Thyroid gland (tissue), 4 donors: Measurements from ENCODE around the gene CCDC68. TPM values are rescaled to one million over a fixed set of nuclear protein-coding genes. Genes with fewer than 3 reads are reported as not detected.

Source experiments
- DNase-seq, 2 donors: peaks; one replicate each; pipeline ENCODE4 v3.0.0-alpha.2; 2019
- H3K27ac ChIP-seq, 3 donors: fragments of 200-600 bp; sonication (generic); 1 replicate in 2 of 3; 2 replicates in 1 of 3; pipeline ENCODE4 v1.5.1; 2016 to 2019; ENCODE audit warnings: mild to moderate bottlenecking in 1 of 3, moderate library complexity in 1 of 3
- H3K27me3 ChIP-seq: fragments of 200-600 bp; sonication (generic); one replicate; pipeline ENCODE4 v1.5.1; 2019
- H3K36me3 ChIP-seq, 2 donors: fragments of 200-600 bp; sonication (generic); one replicate each; pipeline ENCODE4 v1.5.1; 2016 to 2019
- H3K4me1 ChIP-seq, 2 donors: fragments of 200-600 bp; sonication (generic); one replicate each; pipeline ENCODE4 v1.5.1; 2017 to 2019
- H3K4me3 ChIP-seq, 3 donors: fragments of 200-600 bp; sonication (generic); replicated peaks in 1 of 3; 1 replicate in 2 of 3; 2 replicates in 1 of 3; pipeline ENCODE4 v1.5.1; 2016; ENCODE audit warnings: mild to moderate bottlenecking in 1 of 3
- H3K9me3 ChIP-seq: fragments of 200-600 bp; sonication (generic); one replicate; pipeline ENCODE4 v1.5.1; 2017
- POLR2A ChIP-seq, 2 donors: fragments of 450-650 bp; IDR thresholded peaks; one replicate each; pipeline ENCODE4 v1.6.1; 2017; ENCODE audit warnings: antibody characterized with exemption in 2 of 2, mild to moderate bottlenecking in 2 of 2, moderate library complexity in 1 of 2
- WGBS, 2 donors: methylation state at CpG; one replicate each; pipeline ENCODE4 v1.1.5; 2017; 5-methylcytosine and 5-hydroxymethylcytosine counted together
- intact Hi-C: fragments of 100-400 bp; cut with DNase I; formaldehyde crosslinking; loops from one replicate; pipeline ENCODE4 v1.15.1; 2023
- total RNA-seq, 4 donors: library from RNA; depleted of rRNA; stranded (reverse); fragments of >200 nt; gene quantifications; one replicate each; pipeline ENCODE4 v1.2.3, GENCODE V29; 2016
- TF ChIP-seq, protein P1 (sequence below), 6 experiments: fragments of 200-600 bp in 3 of 6; fragments of 450-650 bp in 3 of 6; sonication (generic) in 3 of 6; IDR thresholded peaks; one replicate each; pipeline ENCODE4 v1.5.1; 2016 to 2019; ENCODE audit warnings: antibody characterized with exemption in 6 of 6, mild to moderate bottlenecking in 2 of 6, inconsistent platforms in 1 of 6, moderate library complexity in 1 of 6

CCDC68 gene
- total RNA-seq, 4 donors from 2014 or later, result 1.4 to 16.2 (median 3.4) TPM

DNA sequence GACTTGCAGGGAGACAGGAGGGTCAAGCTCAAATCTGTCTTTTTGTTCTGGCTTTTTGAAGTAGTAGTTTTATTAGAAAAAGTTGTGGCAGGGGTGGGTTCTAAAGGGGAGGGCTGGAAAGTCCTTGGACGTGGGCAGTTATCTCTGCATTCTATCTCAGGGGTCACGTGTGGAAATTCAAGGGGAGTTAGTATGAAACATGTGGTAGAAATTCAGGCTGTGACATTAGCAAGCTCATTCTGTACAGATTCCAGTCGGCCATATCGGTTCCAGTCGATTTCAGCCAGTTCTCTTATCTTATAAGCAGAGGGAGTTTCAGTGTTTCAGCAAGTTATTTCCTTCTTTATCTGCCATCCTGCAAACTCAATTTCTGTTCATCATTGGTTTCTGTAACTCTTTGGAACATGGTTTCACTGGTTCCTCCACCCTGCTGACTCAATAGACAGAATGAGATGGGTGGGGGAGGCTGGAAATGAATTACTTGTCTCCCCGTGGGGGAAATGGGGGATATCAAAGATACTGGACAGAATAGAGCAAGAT lies 78.0 kb downstream of the CCDC68 start:
- TF ChIP-seq POLR2A (IDR thresholded peaks at IDR 0.05), result no peak
- TF ChIP-seq, protein P1, sequence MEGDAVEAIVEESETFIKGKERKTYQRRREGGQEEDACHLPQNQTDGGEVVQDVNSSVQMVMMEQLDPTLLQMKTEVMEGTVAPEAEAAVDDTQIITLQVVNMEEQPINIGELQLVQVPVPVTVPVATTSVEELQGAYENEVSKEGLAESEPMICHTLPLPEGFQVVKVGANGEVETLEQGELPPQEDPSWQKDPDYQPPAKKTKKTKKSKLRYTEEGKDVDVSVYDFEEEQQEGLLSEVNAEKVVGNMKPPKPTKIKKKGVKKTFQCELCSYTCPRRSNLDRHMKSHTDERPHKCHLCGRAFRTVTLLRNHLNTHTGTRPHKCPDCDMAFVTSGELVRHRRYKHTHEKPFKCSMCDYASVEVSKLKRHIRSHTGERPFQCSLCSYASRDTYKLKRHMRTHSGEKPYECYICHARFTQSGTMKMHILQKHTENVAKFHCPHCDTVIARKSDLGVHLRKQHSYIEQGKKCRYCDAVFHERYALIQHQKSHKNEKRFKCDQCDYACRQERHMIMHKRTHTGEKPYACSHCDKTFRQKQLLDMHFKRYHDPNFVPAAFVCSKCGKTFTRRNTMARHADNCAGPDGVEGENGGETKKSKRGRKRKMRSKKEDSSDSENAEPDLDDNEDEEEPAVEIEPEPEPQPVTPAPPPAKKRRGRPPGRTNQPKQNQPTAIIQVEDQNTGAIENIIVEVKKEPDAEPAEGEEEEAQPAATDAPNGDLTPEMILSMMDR (IDR thresholded peaks at IDR 0.05), result no peak
- Histone ChIP-seq H3K36me3 (no peaks in the 10 kb centered on the region), H3K4me1 (no peaks in the 10 kb centered on the region), H3K27me3 (no peaks in the 10 kb centered on the region), H3K27ac (no peak overlapping the region), H3K9me3 (no peaks in the 10 kb centered on the region), H3K4me3 (no peak overlapping the region)
- DNase-seq, result no peak
- WGBS, 2 donors, result 65 to 73% methylated on average over 6 of the region's 6 CpGs
- intact Hi-C loops, result no loop called here

DNA sequence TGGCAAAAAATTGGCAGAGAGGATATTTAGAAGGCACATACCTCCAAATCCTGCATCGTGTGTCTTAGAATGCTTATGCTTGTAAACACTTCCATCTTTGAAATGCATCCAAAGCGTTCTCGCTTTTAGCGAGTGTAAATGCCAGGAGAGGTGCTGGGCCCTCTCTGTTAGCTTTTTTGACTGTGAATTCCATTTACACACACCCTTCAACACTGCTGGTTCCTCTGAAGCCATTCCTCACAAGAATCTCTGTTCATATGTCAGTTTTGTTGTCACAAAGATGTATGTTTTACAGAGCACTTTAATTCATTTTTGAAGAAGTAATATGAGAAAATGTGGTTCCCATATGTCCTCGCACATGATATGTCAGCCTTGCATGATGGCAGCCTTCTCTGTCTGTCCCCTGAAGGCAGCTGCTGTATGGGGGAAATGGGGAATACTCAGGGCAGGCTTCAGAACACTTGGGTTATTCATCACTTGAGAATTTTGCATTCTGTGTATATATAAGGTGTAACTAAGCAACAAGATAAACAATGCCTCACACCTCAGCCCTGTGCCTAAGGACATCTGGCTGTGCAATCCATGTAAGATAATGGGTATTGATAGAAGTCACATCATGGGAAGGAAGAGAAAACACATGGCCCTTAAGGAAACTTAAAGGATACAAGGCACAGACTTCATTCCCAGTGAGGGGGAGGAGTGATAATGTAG lies 78.7 kb downstream of the CCDC68 start:
- DNase-seq, result no peak
- Histone ChIP-seq H3K27ac (no peak overlapping the region), H3K4me3 (no peak overlapping the region), H3K36me3 (no peaks in the 10 kb centered on the region), H3K27me3 (no peaks in the 10 kb centered on the region), H3K4me1 (no peaks in the 10 kb centered on the region), H3K9me3 (no peaks in the 10 kb centered on the region)
- intact Hi-C loops, result no loop called here
- TF ChIP-seq, protein P1 (IDR thresholded peaks at IDR 0.05), result no peak
- TF ChIP-seq POLR2A (IDR thresholded peaks at IDR 0.05), result no peak
- WGBS, 2 donors, result 83% methylated on average over 5 of the region's 5 CpGs

DNA sequence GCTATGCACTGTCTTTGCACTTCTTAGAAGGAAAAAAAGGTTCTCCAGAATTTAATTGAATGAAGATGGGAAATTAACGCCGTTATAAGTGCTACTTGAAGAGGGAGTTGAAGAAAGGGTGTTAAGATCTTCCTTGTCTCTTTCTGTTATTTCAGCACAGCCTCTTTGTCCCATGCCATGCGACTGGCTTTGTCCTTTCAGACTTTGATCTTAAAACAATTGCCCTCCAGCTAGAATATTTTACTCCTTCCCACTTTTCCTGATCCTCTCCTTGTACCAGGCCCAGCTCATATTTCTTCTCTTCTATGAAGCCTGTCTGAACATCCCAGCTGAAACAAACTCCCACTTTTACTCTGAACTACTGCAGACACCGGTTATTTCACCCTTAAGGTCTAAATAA lies 79.6 kb downstream of the CCDC68 start:
- Histone ChIP-seq H3K4me3 (no peak overlapping the region), H3K9me3 (no peaks in the 10 kb centered on the region), H3K4me1 (no peaks in the 10 kb centered on the region), H3K27me3 (no peaks in the 10 kb centered on the region), H3K36me3 (no peaks in the 10 kb centered on the region), H3K27ac (no peak overlapping the region)
- no peak for DNase-seq
- TF ChIP-seq, protein P1 (IDR thresholded peaks at IDR 0.05), result no peak
- no peak for TF ChIP-seq POLR2A (IDR thresholded peaks at IDR 0.05)
- 76 to 78% methylated on average over 4 of the region's 4 CpGs for WGBS, 2 donors
- intact Hi-C loops, result no loop called here

DNA sequence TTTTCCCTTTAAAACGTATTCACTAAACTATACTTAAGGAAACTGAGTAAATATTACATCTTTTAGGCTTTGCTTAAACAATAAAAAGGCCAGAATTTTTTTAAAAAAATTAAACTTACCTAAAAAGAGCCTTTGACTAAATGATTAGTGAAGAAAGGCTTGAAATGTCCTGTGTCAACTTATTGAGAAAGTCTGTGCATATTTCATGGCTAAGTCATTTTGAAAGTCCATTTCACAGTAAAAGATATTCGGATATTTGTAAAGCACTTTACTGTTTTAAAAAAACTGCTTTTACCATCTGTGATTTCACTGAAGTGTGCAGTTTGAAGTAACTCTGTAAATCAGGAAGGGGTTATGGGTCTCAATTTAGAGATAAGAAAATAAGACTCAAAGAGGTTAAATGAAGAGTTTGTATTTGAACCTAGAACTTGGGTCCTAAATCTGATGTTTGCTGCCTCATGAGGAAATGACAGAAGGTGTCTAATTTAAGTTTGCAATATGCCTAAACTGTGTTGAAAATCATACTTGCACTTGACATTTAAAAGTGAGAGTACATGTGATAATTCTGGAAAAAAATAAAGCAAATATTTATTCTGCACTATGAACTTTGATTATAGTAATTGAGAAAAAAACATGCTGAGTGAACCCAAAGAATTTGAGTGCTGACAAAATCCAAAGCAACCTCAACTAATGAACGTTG lies 80.5 kb downstream of the CCDC68 start:
- WGBS, 2 donors, result 57 to 65% methylated on average over 3 of the region's 3 CpGs
- Histone ChIP-seq H3K4me1 (no peaks in the 10 kb centered on the region), H3K36me3 (no peaks in the 10 kb centered on the region), H3K27ac (no peak overlapping the region), H3K9me3 (no peaks in the 10 kb centered on the region), H3K4me3 (no peak overlapping the region), H3K27me3 (no peaks in the 10 kb centered on the region)
- TF ChIP-seq, protein P1 (IDR thresholded peaks at IDR 0.05), result no peak
- no peak for TF ChIP-seq POLR2A (IDR thresholded peaks at IDR 0.05)
- no peak for DNase-seq
- intact Hi-C loops, result no loop called here

DNA sequence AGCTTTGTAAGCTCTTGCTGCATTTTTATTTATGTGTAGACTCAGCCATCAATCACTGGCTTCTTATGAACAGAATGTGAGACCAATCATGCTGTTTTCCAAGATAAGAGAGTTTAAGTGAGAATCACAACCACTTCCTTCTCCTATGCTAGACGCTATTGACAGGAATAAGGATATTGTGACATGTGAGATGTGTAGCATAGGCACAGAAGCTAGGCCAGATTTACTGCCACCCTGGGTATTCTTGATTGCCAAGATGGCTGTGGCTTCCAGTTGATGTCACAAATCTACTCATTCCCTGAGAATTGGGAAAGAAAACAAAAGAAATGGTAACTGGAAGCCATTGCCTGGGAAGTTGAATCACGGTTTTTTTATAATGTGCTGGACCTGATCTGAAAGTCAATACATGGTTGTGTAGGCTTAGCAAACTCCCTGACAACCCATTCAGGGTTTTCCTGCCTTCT lies 81.1 kb downstream of the CCDC68 start:
- H3K4me3 ChIP-seq, result no peak overlapping the region
- no peak for DNase-seq
- TF ChIP-seq, protein P1 (IDR thresholded peaks at IDR 0.05), result no peak
- TF ChIP-seq POLR2A (IDR thresholded peaks at IDR 0.05), result no peak
- 81 to 86% methylated on average over 2 of the region's 2 CpGs for WGBS, 2 donors
- H3K27ac ChIP-seq, result no peak overlapping the region
- no peaks in the 10 kb centered on the region for H3K27me3 ChIP-seq
- no peaks in the 10 kb centered on the region for H3K4me1 ChIP-seq
- no peaks in the 10 kb centered on the region for H3K9me3 ChIP-seq
- intact Hi-C loops, result no loop called here
- no peaks in the 10 kb centered on the region for H3K36me3 ChIP-seq
